Loucy (cell line): ENCODE results near the gene BANF2.
"Not testable (repeated sequence)": the region's sequence is repeated elsewhere in the genome, so short reads cannot be mapped to it uniquely, and the experiment has no call there.

Experiments used
- H2AFZ ChIP-seq: fragments of 200-600 bp; sonication (generic); 2 replicates; pipeline ENCODE4 v1.6.0; 2016; ENCODE audit warnings: antibody characterized with exemption, mild to moderate bottlenecking, low read length, moderate library complexity
- H3F3A ChIP-seq: fragments of 200-600 bp; 2 replicates; pipeline ENCODE4 v1.6.0; 2016; ENCODE audit warnings: antibody characterized with exemption, low read depth, mild to moderate bottlenecking
- H3K27me3 ChIP-seq: fragments of 200-600 bp; sonication (generic); 2 replicates; pipeline ENCODE4 v1.6.1; 2014; ENCODE audit warnings: low read length, mild to moderate bottlenecking; ENCODE audit not compliant: insufficient read depth, poor library complexity, severe bottlenecking
- H3K36me3 ChIP-seq: fragments of 200-600 bp; sonication (generic); 2 replicates; pipeline ENCODE4 v1.6.1; 2016; ENCODE audit warnings: low read length; ENCODE audit not compliant: insufficient read depth
- H3K4me1 ChIP-seq: fragments of 200-600 bp; sonication (generic); 2 replicates; pipeline ENCODE4 v1.5.1; 2014; ENCODE audit warnings: low read length, mild to moderate bottlenecking; ENCODE audit not compliant: insufficient read depth, poor library complexity, severe bottlenecking
- H3K4me2 ChIP-seq: fragments of 200-600 bp; sonication (generic); 2 replicates; pipeline ENCODE4 v1.6.0; 2014; ENCODE audit warnings: antibody characterized with exemption, low read length, low read depth, mild to moderate bottlenecking; ENCODE audit not compliant: poor library complexity, severe bottlenecking
- H3K4me3 ChIP-seq: fragments of 200-600 bp; sonication (generic); 2 replicates; pipeline ENCODE4 v1.5.1; 2014; ENCODE audit warnings: low read length, mild to moderate bottlenecking, mixed read lengths; ENCODE audit not compliant: poor library complexity, severe bottlenecking
- H3K79me2 ChIP-seq: fragments of 200-600 bp; sonication (generic); 2 replicates; pipeline ENCODE4 v1.6.1; 2014; ENCODE audit warnings: low read length; ENCODE audit not compliant: insufficient read depth
- H3K9ac ChIP-seq: fragments of 200-600 bp; sonication (generic); 2 replicates; pipeline ENCODE4 v1.6.0; 2014; ENCODE audit warnings: mild to moderate bottlenecking, low read depth, low read length, moderate library complexity; ENCODE audit not compliant: poor library complexity, severe bottlenecking
- H3K9me2 ChIP-seq: fragments of 200-600 bp; sonication (generic); replicated peaks from 2 replicates; pipeline ENCODE4 v1.6.1; 2016; ENCODE audit warnings: low read depth, low read length, mixed read lengths
- H3K9me3 ChIP-seq: fragments of 200-600 bp; sonication (generic); 2 replicates; pipeline ENCODE4 v1.6.1; 2014; ENCODE audit warnings: mild to moderate bottlenecking, antibody characterized with exemption, low read length, low read depth; ENCODE audit not compliant: insufficient read depth
- H4K20me1 ChIP-seq: fragments of 200-600 bp; sonication (generic); 2 replicates; pipeline ENCODE4 v1.6.0; 2014; ENCODE audit warnings: antibody characterized with exemption, low read length, mild to moderate bottlenecking; ENCODE audit not compliant: insufficient read depth, poor library complexity, severe bottlenecking
- CTCF ChIP-seq: fragments of 200-600 bp; sonication (generic); conservative IDR thresholded peaks from 2 replicates; pipeline ENCODE4 v1.5.1; 2014; ENCODE audit warnings: mild to moderate bottlenecking, antibody characterized with exemption, low read length
- EZH2phosphoT487 ChIP-seq: fragments of 200-600 bp; IDR thresholded peaks from 2 replicates; pipeline ENCODE4 v1.6.1; 2018; ENCODE audit warnings: antibody characterized with exemption, mild to moderate bottlenecking, moderate library complexity, borderline replicate concordance

The BANF2 gene

GRCh38 chr20:17657079-17657825 lies 42.5 kb upstream of the BANF2 start:
- Histone ChIP-seq H3K4me3 (no peak overlapping the region), H4K20me1 (peaks cover under 1% of the 10 kb centered on the region)

GRCh38 chr20:17657898-17658647 lies 41.7 kb upstream of the BANF2 start:
- H3K79me2 ChIP-seq: peaks cover 34% of the 10 kb centered on the region
- no peaks in the 10 kb centered on the region for H3K9me3 ChIP-seq
- H3K4me2 ChIP-seq: no peak overlapping the region
- peaks cover 19% of the 10 kb centered on the region for H3K4me1 ChIP-seq
- H2AFZ ChIP-seq: no peak overlapping the region
- TF ChIP-seq CTCF (no peak), EZH2phosphoT487 (no peak)
- H3K36me3 ChIP-seq: peaks cover 35% of the 10 kb centered on the region; the same call in 1 of the 2 replicates
- H4K20me1 ChIP-seq: peaks cover 7% of the 10 kb centered on the region
- no peaks in the 10 kb centered on the region for H3K9me2 ChIP-seq
- H3F3A ChIP-seq: no peaks in the 10 kb centered on the region
- no peaks in the 10 kb centered on the region for H3K27me3 ChIP-seq
- no peak overlapping the region for H3K4me3 ChIP-seq
- no peak overlapping the region for H3K9ac ChIP-seq

More at GRCh38 chr20:17657079-17657825, 42.5 kb upstream of the BANF2 start:
- Histone ChIP-seq H3K36me3 (peaks cover 35% of the 10 kb centered on the region; the same call in 1 of the 2 replicates), H3K79me2 (peaks cover 26% of the 10 kb centered on the region), H3K9me3 (no peaks in the 10 kb centered on the region), H3K4me2 (no peak overlapping the region), H2AFZ (no peak overlapping the region), H3K4me1 (peaks cover 11% of the 10 kb centered on the region), H3K9me2 (no peaks in the 10 kb centered on the region), H3K27me3 (no peaks in the 10 kb centered on the region), H3K9ac (no peak overlapping the region), H3F3A (no peaks in the 10 kb centered on the region)
- TF ChIP-seq EZH2phosphoT487: no peak
- no peak for TF ChIP-seq CTCF

GRCh38 chr20:17658648-17658993 lies 41.1 kb upstream of the BANF2 start:
- Histone ChIP-seq H3K9ac (no peak overlapping the region), H3K27me3 (no peaks in the 10 kb centered on the region), H3K9me2 (no peaks in the 10 kb centered on the region), H2AFZ (no peak overlapping the region), H3K36me3 (peaks cover 35% of the 10 kb centered on the region; the same call in 1 of the 2 replicates), H3F3A (no peaks in the 10 kb centered on the region), H3K79me2 (peaks cover 39% of the 10 kb centered on the region), H3K4me3 (no peak overlapping the region), H3K9me3 (no peaks in the 10 kb centered on the region), H3K4me1 (peaks cover 24% of the 10 kb centered on the region), H3K4me2 (no peak overlapping the region), H4K20me1 (peaks cover 7% of the 10 kb centered on the region)
- TF ChIP-seq CTCF (no peak), EZH2phosphoT487 (no peak)

GRCh38 chr20:17659344-17659743 lies 40.4 kb upstream of the BANF2 start:
- Histone ChIP-seq H3K4me1 (peaks cover 31% of the 10 kb centered on the region), H3K79me2 (peaks cover 47% of the 10 kb centered on the region), H4K20me1 (peaks cover 11% of the 10 kb centered on the region), H3K36me3 (peaks cover 31% of the 10 kb centered on the region; the same call in 1 of the 2 replicates)
- not testable (repeated sequence) for H2AFZ ChIP-seq, H3K9me3 ChIP-seq, H3K4me3 ChIP-seq, H3K9me2 ChIP-seq, H3K4me2 ChIP-seq, H3K9ac ChIP-seq, H3F3A ChIP-seq, H3K27me3 ChIP-seq
